SIG-M5 treated with dmso at 0.1 percent for 504 hours (cell line): ENCODE data around the gene P2RX5.

ENCODE experiments used
- DNase-seq: peaks from one replicate; lab custom pipeline; 2025; ENCODE audit not compliant: unreplicated experiment; lab: John Stamatoyannopoulos, UW

Gene P2RX5

DNA sequence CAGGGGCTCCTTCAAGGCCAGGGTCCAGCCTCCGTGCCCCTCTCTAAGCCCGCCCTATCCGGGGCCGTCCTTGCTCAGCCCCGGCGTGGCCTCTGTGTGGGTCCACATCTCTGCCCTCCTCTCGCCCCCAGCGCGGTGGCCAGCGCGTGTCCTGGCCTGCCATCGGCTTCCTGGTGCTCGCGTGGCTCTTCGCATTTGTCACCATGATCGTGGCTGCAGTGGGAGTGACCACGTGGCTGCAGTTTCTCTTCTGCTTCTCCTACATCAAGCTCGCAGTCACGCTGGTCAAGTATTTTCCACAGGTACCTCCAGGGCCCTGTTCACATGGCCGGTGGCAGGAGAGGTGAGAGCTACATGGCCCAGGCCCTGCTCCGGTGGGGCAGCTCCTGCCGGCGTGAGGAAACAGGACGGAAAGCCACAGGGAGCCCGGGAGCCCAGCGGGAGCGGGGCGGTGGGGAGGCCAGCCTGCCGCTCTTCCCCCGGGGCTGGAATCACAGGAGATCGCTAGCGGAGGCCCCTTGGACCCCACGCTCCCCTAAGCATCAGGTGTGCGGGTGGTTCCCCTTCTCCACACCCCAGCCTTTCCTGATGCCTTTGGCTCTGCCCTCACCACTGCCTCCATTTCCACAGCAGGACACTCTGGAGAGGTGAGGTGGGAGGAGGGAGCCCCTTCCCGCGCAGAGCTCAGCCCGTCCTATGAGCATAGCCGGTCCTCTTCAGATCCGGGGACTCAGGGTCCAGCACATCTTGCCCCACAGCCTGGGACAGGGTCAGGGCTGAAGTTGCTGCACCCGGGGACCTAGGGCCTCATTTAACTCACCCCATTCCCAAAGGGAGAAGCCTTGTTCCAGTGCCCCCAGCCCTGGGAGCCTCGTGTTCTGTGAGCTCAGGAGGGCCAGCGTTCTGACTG, 37.8 kb downstream of the P2RX5 start:
- DNase-seq = no peak

DNA sequence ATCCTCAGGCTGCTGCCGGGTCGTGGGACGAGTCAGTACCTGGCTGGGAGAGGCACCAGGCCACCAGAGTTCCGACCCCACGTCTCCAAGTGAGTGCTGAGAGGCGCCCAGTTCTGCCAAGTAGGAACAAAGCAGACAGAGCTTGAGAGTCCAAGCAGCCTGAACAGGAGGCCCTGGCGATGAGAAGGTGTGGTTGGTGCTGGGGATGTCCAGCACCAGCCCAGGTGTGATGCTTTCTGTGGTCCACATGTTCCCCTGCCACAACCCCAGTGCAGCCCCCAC, 38.4 kb downstream of the P2RX5 start:
- DNase-seq = no peak

DNA sequence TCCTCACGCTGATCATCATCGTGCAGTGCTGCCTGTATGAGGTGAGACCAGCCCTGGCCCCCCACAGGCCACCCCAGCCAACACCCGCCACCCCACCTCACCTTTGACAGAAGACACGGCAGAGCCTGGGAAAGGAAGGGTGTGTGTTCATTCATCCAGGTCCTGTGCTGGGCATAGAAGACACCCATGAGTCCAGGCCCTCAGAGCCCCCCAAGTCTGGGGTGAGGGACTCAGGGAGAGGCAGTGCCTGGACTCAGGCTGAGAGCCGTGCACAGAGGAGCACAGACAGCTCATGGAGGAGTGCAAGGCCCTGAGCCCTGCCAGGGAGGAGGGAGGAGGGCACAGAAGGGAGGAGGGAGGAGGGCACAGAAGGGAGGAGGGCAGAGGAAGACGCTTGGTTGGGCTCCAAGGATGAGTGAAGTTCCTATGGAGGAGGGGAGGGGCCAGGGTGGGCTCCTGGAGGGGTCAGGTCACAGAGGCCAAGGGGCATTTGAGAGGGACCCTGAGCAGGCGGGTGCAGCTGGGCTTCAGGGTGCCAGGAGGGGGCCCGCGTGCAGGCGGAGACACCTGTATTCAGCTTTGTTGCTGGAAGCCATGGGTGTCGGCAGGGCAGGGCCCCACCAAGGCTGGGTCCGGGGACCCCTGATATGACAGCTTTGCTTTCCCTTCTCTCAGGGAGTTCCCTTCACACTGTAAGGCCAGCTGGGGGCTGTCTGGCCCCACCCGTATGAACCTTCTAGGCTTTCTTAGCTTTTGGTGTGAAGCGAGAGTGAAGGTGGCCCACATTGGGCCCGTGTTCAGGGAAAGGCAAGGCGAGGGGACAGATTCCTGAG, 39.0 kb downstream of the P2RX5 start:
- no peak for DNase-seq

DNA sequence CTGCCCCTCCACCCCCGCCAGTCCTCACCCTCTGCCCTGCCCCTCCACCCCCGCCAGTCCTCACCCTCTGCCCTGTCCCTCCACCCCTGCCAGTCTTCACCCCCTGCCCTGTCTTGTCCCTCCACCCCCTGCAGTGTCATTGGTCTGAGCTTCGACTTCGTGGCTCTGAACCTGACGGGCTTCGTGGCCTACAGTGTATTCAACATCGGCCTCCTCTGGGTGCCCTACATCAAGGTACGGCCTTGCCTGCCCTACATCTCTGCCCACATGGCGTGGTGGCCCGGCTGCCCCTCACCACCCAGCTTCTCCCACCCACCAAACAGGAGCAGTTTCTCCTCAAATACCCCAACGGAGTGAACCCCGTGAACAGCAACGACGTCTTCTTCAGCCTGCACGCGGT, 39.6 kb downstream of the P2RX5 start:
- DNase-seq = no peak

DNA sequence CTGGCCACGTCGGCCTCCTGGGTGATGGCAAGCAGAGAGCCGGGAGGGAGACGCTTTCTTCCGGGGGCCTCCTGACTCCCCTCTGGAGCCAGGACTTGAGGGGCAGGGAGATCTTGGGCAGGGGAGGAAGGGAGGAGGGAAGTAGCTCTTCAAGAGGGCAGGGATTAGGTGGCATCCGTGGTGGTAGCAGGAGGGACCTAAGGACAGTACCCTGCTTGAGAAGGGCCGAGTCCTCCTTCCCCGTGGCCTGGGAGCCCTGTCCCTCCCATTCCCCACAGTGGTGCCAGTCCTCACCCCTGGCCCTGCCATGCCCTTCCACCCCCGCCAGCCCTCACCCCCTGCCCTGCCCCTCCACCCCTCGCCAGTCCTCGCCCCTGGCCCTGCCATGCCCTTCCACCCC, 40.2 kb downstream of the P2RX5 start:
- DNase-seq = no peak

DNA sequence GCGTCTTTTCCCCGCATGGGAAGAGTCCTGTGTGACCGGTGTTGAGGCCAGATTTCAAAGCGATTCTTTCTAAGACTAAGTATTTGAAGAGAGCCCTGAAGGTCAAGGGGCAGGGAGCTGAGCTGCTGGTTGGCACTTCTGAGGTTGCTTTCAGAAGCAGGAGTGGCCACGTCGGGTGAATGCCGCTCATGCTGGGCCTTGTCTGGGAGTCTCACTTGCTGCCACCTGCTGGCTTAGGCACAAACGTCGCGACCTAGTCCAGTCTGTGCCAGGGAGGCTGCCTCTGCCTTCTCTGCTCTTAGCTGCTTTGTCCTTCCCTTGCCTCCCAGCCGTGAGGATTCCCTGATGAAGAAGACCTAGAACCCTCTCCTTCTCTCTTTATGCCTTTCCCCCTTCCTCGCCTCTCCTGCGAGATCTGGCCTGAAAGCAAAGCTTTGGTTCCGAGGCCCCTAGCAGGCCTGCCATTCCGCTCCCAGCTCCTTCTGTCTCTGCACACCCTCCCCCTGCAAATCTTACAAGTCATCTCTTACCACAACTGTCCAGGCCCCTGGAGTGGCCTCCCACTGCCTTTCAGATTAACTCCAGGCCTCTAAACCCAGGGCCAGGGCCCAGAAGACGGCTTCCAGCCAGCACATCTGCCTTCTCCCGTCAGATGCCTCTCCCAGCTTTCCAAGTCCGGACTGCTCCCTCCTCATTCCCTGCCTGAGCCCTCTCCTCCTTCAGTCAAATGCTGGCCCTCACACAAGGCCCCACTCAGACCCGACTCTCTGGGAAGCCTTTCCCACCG, 48.0 kb downstream of the P2RX5 start:
- peak; percentile 55 for DNase-seq

DNA sequence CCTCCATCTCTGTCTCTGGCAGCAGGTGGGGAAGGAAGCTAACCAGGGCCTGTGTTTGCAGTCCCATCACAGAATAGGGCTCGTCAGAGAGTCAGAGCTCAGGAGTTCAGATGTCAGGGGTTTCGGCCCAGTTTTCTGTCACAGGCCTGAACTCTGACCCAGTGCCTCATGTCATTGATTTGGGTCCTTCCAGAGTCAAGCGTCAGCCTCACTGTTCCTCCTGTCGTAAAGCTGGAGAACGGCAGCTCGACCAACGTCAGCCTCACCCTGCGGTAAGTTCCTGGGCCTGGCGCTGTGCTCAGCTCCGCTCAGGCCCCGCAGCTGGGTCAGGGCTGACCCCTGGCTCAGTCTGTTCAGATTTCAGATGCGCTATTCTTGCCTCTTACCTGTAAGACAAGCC, 48.7 kb downstream of the P2RX5 start:
- no peak for DNase-seq

DNA sequence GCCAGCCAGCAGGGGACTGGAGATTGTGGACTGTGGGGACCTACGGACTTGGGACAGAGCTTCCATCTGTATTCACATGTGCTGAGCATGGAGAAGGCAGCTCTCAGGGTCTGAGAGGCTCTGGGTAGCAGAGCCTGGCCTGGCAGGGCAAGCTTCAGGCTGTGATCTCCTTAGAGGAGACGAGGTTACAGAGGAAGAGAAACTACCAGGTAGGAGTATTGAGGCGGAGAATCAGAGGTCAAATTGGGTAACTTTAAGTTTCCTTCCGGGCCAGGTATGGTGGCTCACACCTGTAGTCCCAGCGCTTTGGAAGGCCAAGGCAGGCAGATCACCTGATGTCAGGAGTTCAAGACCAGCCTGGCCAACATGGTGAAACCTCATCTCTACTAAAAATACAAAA, 50.6 kb downstream of the P2RX5 start:
- DNase-seq = no peak

DNA sequence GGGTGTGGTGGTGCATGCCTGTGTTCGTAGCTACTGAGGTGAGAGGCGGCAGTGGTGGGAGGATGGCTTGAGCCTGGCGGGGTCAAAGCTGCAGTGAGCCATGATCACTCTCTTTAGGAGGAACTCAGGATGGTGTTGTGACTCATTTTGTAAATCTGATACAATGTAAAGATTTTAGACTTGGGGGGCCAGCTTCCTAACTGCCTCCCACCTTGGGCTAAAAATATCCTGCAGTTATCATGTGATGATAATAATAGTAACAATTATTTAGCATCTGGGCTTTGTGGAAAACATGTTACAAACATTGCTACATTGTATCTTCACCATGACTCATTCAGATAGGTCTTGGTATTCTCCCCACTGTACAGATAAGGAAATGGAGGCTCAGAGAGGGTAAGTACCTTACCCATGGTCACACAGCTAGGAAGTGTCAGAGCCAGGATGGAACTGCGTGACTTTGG, 52.0 kb downstream of the P2RX5 start:
- no peak for DNase-seq

DNA sequence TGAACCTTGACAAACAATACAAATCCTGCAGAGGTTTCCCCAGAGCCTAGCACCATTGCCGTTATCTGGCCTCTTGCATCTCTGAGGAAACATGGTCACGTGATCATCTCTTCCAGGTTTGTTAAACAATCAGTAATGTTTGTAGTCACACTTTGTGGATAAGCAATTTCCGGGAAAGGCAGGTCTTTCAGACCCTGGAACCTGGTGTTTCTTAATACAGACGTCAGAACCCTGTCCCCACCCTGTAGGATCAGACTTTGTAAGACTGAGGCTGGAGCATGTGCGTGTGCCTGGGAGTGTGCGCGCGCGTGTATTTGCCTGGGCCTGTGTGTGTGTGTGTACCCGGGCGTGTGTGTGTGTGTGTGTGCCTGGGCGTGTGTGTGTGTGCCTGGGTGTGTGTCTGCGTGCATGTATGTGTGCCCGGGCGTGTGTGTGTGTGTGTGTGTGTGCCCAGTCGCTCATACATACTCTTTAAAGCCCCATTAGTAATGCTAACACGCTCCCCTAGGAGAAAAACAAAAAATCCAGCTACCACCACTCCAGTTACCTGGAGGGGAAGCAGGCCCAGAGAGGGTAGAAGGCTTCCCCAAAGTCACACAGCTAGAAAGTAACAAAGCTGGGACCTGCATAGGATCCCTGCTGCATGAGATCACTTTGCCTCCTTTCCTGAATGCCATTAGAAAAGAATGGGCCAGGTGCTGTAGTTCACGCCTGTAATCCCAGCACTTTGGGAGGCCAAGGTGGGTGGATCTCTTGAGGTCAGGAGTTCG, 54.1 kb downstream of the P2RX5 start:
- no peak for DNase-seq

DNA sequence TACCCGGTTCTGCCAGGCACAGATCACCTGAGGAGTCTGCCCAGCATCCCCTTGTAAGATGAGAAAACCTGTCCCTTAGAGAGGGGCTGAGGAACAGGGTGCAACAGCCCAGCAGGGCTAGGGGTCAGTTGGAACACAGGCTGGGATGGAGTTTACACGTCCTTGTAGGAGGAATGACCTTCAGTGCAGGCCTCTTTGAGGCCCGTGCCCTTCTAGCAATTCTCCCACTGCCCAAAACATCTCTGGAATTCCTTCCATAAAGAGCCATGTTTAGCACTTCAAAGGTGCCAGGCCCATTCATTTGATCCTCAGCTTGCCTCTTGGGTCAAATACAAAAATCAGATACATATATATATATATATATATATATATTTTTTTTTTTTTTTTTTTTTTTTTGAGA, 54.9 kb downstream of the P2RX5 start:
- no peak for DNase-seq

DNA sequence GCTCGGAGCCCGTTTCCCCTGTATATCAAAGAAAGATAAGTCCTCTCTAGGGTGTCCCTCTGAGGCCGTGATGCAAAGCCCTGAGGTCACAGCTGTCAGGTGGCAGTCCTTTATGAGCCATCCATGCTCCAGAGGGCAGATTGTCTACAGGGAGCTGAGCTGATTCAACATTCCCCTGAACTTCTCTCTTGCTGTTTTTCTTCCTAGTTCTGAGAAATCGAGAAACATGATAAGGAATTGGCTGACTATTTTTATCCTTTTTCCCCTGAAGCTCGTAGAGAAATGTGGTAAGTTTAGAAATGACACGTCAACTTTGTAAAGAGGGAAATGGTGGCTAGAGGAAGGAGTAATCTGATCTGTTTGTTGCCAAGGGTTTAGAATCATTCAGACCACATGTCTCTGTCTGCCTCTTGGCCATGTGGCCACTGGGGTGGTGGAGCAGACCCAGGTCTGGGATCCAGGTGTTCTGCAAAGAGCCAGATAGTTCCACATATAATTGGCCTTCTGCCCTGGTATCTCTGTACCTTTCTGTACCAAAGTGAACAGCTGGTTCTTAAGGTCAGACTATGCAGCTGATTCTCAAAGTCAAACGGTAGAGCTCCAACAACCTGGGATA, 55.9 kb downstream of the P2RX5 start:
- DNase-seq = peak; percentile 55

DNA sequence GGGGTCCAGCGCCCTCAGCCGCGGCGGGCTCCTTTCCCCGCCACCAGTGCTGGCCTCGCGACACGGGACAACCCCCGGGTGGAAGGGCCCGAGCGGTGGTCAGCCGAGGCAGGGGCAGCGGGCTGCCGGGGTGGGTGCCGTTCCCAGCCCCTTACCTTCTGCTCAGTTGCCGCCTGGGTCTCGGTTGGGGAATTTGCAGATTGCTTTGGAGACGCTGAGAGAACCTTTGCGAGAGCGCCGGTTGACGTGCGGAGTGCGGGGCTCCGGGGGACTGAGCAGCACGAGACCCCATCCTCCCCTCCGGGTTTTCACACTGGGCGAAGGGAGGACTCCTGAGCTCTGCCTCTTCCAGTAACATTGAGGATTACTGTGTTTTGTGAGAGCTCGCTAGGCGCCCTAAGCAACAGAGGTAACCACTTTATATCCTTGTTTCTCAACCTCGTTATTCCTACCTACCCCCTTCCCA, 59.0 kb downstream of the P2RX5 start:
- DNase-seq = no peak

DNA sequence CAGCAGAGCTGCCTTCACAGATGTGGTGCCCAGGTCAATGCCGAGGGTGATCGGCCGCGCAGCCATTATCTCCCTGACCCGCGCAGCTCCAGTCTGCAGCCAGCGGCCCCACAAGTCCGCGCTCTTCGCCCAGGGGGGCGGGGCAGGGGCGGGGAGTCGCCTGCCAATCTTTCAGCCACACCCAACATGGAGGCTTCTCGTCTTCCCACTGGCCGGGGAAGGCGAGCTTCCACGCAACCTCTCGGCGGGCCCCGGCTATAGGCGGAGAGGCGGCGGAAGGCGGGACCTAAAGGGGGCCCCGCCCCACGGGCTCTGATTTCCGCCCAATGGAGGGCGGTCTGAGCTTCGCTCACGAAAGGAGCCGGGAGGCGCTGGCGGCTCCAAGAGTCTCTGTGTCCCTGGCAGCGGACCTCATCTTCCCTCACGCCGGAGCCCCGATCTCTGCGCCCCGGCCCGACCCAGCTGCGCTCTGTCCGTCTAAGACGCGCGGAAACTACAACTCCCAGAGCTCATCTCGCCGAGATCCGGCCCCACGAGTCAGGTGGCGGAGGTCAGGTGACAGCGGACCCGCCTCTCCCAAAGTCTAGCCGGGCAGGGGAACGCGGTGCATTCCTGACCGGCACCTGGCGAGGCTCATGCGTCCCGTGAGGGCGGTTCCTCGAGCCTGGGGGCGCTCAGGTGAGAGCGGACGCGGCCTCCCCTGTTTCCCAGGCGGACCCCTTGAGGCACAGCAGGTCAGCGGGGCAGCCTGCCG, 59.6 kb downstream of the P2RX5 start, which contains the start of the genes CTNS and SHPK:
Gene CTNS (plus strand): TSS at position 607 of the 754 bp plus-strand sequence. CDS start 3,447 bp downstream, outside the sequence.
Gene SHPK (minus strand): TSS at position 97 of the 754 bp plus-strand sequence. CDS start 31 bp downstream, at position 66.
- peak; percentile 93 for DNase-seq

DNA sequence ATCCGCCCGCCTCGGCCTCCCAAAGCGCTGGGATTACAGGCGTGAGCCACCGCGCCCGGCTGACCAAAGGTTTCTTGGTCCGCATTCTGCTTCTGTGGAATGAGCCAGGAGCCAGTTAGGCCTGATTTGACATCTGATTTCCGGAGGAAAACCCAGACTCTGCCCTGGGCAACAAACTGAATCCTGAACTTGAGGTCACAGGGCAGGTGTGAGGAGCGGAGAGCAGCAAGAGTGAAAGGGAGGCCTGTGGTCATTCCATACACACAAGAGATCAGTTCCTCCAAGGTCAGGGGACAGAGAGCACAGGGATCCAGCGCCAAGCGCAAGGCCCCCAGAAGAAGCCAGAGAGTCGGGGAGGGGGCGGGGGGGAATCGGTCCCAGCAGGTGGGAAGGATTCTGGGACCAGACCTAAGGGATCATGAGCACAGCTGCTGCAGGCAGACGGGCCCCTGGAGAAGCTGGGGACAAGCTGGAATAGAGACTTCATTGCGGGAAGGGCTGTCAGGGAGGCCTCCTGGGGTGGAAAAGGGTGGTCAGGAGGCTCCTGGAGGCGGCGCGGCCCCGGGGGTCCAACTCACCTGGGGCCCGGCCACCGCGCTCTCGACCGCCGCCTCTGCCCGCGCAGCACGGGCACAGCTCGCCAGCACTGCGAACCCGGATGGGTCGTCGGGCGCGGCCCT, 60.3 kb downstream of the P2RX5 start:
- DNase-seq = no peak

DNA sequence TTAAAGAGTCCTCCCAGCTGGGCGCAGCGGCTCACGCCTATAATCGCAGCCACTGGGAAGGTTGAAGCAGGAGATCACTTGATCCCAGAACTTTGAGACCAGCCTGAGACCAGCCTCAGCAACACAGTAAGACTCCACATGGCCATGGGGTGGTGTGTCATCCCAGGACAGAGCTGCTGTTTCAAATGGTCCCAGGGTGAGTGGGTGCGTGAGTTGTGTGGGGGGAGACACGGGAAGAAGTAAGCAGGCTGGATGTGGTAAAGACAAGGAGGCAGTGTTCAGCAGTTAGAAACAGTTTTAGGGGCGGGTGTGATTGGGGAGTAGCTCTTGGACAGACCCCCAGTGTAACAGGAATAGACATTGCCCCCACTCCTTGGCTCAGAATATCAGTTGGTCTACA, 63.7 kb downstream of the P2RX5 start:
- no peak for DNase-seq

DNA sequence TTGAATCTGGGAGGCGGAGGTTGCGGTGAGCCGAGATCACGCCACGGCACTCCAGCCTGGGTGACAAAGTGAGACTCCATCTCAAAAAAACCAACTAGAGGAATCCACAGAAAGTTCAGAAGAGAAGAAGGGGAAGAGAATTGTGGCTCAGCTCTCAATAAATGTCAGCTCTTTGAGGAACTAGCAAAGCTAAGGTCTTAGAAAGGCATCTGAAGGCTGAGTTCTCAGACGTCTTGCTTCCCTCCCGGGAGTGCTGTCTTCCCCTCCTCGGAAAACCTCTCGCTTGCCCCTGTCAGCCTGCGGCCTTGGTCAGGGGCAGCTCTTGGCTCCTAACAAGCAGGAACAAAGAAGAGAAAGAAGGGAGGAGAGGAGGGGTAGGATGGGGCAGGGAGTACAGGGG, 65.2 kb downstream of the P2RX5 start:
- no peak for DNase-seq

DNA sequence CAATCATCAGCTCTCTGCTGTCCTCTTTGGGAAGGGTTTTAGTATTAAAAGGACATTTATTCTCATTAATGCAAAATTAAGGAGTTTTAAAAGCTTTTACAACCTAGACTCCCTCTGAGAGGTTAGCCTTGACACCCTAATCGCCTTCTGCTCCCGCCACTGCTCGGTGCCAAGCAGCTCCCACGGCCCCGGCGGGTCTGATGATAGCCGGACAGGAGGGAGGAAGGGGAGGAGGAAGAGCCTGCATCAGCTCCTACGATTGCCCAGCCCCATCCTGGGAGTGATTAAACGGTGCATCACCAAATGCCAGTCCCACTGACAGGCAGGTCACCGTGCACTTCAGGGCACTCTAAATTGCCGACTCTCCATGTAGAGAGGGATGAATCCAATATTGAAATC, 68.2 kb downstream of the P2RX5 start:
- no peak for DNase-seq
